AG09319 (cell line): ENCODE data around the gene SCFD2.
"Not testable (repeated sequence)": the region's sequence is repeated elsewhere in the genome, so short reads cannot be mapped to it uniquely, and the experiment has no call there.

ENCODE experiments used
- DNase-seq: peaks from one replicate; pipeline ENCODE4 v3.0.0-alpha.2; 2010; ENCODE audit warnings: low read depth; ENCODE audit errors: extremely low read depth
- TF ChIP-seq, protein P1 (sequence below): IDR thresholded peaks from 2 replicates; pipeline ENCODE4 v1.5.1; 2011; ENCODE audit warnings: low read depth, mild to moderate bottlenecking, inconsistent platforms, low read length, moderate library complexity

The SCFD2 gene

DNA sequence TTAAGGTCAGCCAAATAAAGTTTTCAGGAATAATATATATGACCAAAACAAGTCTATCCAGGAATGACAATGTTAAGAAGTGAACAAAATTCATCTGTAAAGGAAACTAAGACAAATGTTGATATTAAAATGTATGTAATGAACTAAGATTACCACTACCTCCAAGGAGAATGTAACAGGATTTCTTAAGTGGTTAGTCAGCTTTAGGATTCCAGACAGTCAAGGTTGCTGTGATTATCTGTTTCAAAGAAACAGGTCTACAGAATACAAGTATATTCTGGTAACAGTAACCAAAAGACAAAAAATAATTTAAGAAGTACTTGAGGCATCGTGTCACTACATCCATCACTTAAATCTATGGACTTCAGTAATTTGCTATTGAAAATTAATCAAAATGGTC, 172.8 kb downstream of the SCFD2 start:
- DNase-seq, result no peak
- TF ChIP-seq, protein P1, sequence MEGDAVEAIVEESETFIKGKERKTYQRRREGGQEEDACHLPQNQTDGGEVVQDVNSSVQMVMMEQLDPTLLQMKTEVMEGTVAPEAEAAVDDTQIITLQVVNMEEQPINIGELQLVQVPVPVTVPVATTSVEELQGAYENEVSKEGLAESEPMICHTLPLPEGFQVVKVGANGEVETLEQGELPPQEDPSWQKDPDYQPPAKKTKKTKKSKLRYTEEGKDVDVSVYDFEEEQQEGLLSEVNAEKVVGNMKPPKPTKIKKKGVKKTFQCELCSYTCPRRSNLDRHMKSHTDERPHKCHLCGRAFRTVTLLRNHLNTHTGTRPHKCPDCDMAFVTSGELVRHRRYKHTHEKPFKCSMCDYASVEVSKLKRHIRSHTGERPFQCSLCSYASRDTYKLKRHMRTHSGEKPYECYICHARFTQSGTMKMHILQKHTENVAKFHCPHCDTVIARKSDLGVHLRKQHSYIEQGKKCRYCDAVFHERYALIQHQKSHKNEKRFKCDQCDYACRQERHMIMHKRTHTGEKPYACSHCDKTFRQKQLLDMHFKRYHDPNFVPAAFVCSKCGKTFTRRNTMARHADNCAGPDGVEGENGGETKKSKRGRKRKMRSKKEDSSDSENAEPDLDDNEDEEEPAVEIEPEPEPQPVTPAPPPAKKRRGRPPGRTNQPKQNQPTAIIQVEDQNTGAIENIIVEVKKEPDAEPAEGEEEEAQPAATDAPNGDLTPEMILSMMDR, result no peak

DNA sequence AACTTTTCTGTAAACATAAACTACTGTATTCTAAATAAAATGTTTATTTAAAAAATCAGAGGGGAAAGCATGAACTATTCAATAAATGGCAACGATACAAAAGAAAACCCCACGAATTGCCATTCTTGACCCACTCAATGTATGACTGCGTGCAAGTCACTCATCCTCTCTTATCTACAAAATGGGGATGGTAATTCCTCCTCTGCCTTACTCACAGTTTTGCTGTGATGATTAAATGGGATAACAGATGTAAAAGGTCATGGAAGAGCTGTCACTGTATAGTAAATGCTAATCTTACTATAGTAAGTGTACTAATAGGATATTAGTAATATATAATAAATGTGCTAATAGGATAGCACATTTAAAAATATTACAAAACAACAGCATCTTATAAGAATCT, 173.4 kb downstream of the SCFD2 start:
- DNase-seq, result no peak
- TF ChIP-seq, protein P1, result no peak

DNA sequence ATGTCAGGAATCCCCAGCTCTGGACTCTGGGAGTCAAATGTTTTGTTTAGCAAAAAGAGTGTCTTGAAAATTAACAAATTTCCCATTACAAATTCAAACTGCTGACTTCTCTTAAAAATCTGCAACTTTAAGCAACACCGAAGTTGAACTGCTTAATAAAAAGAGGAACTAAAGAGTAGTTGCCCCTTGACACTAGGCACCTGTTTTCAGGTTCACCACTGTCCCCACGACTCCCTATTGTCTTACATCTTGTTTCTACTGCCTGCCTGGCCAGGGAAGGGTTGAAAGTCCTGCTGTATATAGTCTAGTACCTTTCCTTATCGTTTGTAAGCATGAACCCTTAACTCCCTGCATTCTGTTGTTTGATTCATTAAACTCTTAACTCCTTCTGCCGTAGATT, 173.9 kb downstream of the SCFD2 start:
- TF ChIP-seq, protein P1, result no peak
- no peak for DNase-seq

DNA sequence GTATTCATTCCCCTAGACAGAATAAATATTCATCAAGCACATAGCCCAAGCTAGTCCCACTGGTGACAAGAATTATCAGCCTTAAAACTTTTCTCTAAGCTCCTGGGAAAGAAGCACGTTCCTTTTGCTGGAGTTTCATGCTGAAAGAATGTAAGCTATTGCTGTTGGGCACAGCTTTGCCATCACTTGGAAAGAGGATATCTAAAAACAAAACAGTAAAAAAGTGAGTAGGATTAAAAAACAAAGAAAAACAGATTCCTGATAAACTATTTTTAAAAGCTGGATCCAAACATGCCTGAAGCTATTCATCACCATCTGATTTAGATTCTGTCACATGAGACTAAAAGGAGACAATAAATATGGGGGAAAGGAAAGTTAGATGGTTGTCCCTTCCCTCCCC, 176.8 kb downstream of the SCFD2 start:
- TF ChIP-seq, protein P1, result no peak
- peak; percentile 44 for DNase-seq

DNA sequence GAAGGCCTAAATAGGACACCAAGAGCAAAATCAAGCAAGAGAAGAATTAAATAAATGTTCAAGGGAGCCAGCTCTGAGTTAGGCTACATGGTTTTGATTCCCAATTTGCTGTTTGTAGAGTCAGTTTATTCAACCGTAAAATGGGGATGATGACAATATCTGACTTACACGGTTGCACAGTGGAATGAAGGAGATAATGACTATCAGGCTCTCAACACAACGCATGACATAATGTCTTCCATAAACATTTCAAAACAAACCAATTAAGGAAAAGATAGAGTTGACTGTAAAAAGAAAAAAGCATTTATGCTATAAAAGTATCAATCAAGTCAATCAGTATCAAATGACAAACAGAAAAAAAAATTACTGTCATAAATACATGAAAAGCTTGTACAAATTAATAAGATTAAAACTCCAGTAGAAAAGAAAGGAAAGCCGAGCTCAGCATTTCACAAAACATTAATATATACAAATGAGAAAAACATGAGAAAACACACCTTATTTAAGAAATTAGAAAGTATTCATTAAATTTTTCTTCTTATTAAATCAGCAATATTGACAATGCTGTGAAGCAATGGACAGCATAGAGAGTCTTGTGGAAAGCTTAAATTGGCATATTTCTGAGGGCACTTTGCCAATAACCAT, 179.0 kb downstream of the SCFD2 start:
- TF ChIP-seq, protein P1, result no peak
- DNase-seq, result no peak

DNA sequence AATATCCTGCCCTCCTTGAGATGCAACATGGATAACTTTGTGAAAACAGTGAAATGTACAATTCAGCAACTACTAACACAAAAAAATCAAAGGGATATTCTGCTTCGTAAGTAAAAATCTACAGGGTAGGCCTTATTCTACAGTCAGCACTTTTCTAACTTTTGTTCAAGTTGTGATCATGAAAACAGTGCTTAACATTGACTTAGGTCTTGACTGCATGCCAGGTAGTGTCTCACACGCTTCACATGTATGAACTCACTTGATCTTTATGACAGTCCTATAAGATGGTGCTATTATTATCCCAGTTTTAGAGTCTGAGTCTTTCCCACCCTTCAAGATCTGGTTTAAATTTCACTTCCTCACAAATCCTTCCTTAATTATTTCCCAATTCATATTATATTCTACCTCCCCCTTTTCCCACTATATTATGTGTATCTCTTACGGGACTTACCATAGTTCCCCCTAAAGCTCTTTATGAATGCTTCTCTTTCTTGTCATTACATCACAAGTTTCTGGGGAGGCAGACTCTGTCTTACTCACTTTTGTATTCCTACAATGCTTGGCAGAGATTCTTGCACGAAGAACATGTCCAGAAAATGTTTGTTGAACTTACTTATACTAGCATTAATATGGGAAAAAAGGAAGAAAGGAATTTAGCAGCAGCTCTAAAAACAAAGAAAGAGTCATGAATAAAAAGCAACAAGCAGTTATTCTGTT, 179.8 kb downstream of the SCFD2 start:
- TF ChIP-seq, protein P1, result no peak
- DNase-seq, result no peak

DNA sequence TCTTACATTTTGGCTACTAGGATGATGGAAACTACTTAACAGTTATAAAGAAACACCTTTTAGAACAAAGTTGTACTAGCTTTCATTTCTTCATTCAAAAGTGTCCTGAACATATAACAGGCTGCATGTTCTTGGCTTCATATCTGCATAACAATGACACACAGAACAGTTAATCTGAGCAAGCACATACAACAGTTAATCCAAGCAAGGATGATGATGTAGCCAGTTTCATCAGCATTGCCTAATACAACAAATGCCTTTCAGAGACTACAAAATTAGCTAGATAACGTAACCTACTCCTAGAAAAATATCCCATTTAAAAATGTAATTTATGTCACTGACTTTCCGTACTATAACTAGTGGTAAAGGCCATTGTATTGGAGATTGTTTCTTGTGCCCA, 182.1 kb downstream of the SCFD2 start:
- no peak for DNase-seq
- TF ChIP-seq, protein P1, result no peak

DNA sequence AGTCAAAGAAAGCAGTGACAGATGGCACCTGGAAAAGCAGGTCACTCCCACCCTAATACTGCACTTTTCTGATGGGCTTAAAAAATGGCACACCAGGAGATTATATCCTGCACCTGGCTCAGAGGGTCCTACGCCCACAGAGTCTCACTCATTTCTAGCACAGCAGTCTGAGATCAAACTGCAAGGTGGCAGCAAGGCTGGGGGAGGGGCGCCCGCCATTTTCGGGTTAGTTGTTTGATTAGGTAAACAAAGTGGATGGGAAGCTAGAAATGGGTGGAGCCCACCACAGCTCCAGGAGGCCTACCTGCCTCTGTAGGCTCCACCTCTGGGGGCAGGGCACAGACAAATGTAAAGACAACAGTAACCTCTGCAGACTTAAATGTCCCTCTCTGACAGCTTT, 188.1 kb downstream of the SCFD2 start:
- DNase-seq, result not testable (repeated sequence)
